ENCODE results near the gene TRMT2B. TPM values are rescaled to one million over a fixed set of nuclear protein-coding genes. Genes with fewer than 3 reads are reported as not detected.
"Not testable (repeated sequence)": the region's sequence is repeated elsewhere in the genome, so short reads cannot be mapped to it uniquely, and the experiment has no call there.

TRMT2B gene
- total RNA-seq, 1 donor from 2014 or later = 20.5 TPM

DNA sequence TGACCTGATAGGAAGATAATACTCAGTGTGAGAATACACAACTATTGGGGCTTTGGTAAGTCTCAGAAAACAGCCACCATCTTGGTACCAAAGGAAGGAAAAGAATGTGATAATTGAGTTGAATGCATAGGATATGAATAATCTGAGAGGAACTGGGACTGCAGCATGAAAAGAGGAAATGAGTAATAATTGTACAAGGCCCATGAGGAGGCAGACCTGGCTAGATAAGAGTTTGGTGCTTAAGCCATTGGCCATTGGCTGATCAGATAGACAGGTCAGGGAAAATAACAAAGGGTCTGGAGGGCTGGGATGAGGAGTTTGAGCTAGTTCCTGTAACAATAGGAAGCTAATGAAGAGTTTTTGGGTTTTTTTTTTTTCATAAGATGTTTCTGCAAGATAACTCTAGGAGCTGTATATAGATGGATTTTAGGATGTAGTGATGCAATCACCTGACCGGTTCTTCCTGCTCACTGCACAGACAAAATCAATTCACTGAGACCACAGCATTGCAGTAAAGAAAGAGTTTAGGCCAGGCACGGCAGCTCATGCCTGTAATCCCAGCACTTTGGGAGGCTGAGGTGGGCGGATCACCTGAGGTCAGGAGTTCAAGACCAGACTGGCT lies 5.3 kb upstream of the TRMT2B start:
- Mint-ChIP-seq H3K4me3 (ENCODE audit: low read depth) (no peak overlapping the region), H3K9me3 (ENCODE audit: low read depth) (peaks cover 19% of the 10 kb centered on the region)
- DNase-seq (ENCODE audit: low spot score, unreplicated experiment) = no peak

DNA sequence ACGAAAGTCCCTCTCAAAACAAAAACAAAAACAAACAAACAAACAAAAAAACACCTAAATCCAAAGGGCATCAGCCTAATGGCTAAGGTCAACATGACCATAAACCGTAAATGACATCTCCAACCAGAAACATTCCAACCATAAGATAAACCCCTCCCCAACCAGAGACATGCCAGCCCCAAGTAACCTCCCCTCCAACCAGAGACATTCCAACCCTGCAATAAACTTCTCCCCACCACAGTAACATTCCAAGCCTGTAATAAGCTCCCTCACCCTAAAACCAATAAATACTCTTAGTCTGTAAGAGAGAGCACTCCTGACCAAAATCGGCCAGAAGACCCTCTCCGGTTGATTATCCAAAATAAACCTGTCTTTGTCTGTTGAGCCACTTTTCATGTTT lies 4.6 kb upstream of the TRMT2B start:
- H3K9me3 Mint-ChIP-seq (ENCODE audit: low read depth) = peaks cover 22% of the 10 kb centered on the region
- H3K36me3 Mint-ChIP-seq (ENCODE audit: insufficient read depth); H3K4me3 Mint-ChIP-seq (ENCODE audit: low read depth); DNase-seq (ENCODE audit: low spot score, unreplicated experiment); H3K27me3 Mint-ChIP-seq; H3K27ac Mint-ChIP-seq; H3K4me1 Mint-ChIP-seq (ENCODE audit: low read depth): not testable (repeated sequence)

More for the DNA sequence above, 5.3 kb upstream of the TRMT2B start:
- H3K4me1 Mint-ChIP-seq (ENCODE audit: low read depth) = no peaks in the 10 kb centered on the region
- TF ChIP-seq, protein P1, sequence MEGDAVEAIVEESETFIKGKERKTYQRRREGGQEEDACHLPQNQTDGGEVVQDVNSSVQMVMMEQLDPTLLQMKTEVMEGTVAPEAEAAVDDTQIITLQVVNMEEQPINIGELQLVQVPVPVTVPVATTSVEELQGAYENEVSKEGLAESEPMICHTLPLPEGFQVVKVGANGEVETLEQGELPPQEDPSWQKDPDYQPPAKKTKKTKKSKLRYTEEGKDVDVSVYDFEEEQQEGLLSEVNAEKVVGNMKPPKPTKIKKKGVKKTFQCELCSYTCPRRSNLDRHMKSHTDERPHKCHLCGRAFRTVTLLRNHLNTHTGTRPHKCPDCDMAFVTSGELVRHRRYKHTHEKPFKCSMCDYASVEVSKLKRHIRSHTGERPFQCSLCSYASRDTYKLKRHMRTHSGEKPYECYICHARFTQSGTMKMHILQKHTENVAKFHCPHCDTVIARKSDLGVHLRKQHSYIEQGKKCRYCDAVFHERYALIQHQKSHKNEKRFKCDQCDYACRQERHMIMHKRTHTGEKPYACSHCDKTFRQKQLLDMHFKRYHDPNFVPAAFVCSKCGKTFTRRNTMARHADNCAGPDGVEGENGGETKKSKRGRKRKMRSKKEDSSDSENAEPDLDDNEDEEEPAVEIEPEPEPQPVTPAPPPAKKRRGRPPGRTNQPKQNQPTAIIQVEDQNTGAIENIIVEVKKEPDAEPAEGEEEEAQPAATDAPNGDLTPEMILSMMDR (IDR thresholded peaks at IDR 0.05; ENCODE audit: unreplicated experiment) = no peak
- peaks cover 1% of the 10 kb centered on the region for H3K36me3 Mint-ChIP-seq (ENCODE audit: insufficient read depth)
- no peaks in the 10 kb centered on the region for H3K27me3 Mint-ChIP-seq
- no peak overlapping the region for H3K27ac Mint-ChIP-seq

DNA sequence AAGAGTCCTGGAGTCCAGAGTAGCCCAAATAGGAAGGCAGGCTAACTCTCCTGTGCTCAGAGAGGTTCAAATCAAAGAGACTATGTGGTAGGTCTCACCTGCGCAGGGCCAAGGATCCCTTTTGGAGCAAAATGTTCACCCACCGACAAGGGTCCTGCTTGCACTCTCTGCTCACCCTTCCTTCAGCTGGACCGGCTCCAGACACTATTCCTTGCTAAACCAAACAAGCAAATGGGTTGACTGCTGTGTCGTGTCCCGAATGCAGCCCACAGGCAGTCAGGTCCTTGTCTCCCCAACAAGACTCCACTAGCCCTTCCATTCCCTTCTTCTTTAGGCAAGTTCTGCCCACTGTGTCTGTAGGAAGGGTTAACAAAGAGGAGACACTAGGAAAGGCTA lies 760 bp downstream of the TRMT2B start:
- DNase-seq (ENCODE audit: low spot score, unreplicated experiment) = no peak
- TF ChIP-seq, protein P1 (IDR thresholded peaks at IDR 0.05; ENCODE audit: unreplicated experiment) = no peak
- Mint-ChIP-seq H3K27me3 (no peaks in the 10 kb centered on the region), H3K27ac (peak overlapping the region; percentile 96), H3K36me3 (ENCODE audit: insufficient read depth) (peaks cover 3% of the 10 kb centered on the region), H3K9me3 (ENCODE audit: low read depth) (peaks cover 8% of the 10 kb centered on the region), H3K4me1 (ENCODE audit: low read depth) (no peaks in the 10 kb centered on the region), H3K4me3 (ENCODE audit: low read depth) (peak overlapping the region; percentile 90)

DNA sequence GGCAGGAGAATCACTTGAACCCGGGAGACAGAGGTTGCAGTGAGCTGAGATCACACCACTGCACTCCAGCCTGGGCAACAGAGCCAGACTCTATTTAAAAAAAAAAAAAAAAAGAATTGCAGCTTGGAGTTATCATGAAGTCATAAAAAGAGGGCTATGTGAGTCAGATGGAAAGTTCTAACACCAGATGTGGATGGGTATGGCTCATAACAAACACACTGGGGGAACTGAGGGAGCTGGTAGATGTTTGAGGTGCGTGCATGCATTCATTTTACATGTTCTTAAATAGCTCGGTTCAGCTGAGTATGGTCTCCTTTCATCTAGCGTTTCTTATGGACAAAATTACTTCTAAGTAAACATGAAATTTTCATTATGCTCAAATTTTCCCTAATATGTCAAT lies 11.7 kb downstream of the TRMT2B start:
- Mint-ChIP-seq H3K9me3 (ENCODE audit: low read depth) (peaks cover 12% of the 10 kb centered on the region), H3K27me3 (no peaks in the 10 kb centered on the region), H3K4me1 (ENCODE audit: low read depth) (no peaks in the 10 kb centered on the region), H3K36me3 (ENCODE audit: insufficient read depth) (peaks cover 14% of the 10 kb centered on the region), H3K4me3 (ENCODE audit: low read depth) (no peak overlapping the region), H3K27ac (no peak overlapping the region)
- TF ChIP-seq, protein P1 (IDR thresholded peaks at IDR 0.05; ENCODE audit: unreplicated experiment) = no peak
- DNase-seq (ENCODE audit: low spot score, unreplicated experiment) = no peak

DNA sequence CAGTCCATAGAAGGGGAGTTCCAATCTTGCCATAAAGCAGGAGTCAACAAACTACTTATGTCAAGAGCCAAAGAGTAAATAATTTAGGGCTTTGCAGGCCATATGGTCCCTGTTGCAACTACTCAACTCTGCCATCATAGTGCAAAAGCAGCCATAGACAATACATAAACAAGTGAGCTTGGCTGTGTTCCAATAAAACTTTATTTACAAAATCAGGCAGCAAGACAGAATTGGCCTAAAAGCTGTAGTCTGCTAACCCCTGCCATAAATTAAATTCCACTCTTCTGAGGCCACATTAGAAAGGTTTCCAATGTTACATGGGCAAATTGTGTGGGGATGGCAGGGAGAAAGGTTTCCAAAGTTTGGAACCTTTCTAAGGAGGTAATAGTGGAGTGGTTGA lies 14.7 kb downstream of the TRMT2B start:
- DNase-seq (ENCODE audit: low spot score, unreplicated experiment) = no peak
- TF ChIP-seq, protein P1 (IDR thresholded peaks at IDR 0.05; ENCODE audit: unreplicated experiment) = no peak
- H3K27me3 Mint-ChIP-seq = no peaks in the 10 kb centered on the region
- H3K4me3 Mint-ChIP-seq (ENCODE audit: low read depth) = no peak overlapping the region
- no peaks in the 10 kb centered on the region for H3K4me1 Mint-ChIP-seq (ENCODE audit: low read depth)
- H3K27ac Mint-ChIP-seq = no peak overlapping the region
- H3K36me3 Mint-ChIP-seq (ENCODE audit: insufficient read depth) = peaks cover 11% of the 10 kb centered on the region
- peaks cover 10% of the 10 kb centered on the region for H3K9me3 Mint-ChIP-seq (ENCODE audit: low read depth)

DNA sequence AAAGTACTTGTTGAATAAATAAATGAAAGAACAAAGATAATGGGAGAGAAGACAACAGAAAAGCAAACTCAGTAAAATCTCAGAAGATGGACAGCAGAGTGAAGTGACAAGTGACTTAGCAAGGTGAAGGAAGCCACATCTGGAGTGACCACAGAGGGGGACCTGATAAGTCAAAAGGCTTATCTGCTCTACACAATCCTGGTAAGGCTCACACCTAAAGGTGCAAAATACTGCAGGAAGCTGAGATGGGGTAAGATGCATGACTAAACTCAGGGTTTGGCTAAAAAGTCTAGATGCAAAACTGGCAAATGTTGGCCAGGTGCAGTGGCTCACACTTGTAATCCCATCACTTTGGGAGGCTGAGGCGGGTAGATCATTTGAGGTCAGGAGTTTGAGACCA lies 22.2 kb downstream of the TRMT2B start:
- Mint-ChIP-seq H3K27me3 (no peaks in the 10 kb centered on the region), H3K4me1 (ENCODE audit: low read depth) (no peaks in the 10 kb centered on the region), H3K36me3 (ENCODE audit: insufficient read depth) (peaks cover 21% of the 10 kb centered on the region), H3K9me3 (ENCODE audit: low read depth) (peaks cover 22% of the 10 kb centered on the region), H3K27ac (no peak overlapping the region), H3K4me3 (ENCODE audit: low read depth) (no peak overlapping the region)
- TF ChIP-seq, protein P1 (IDR thresholded peaks at IDR 0.05; ENCODE audit: unreplicated experiment) = no peak
- no peak for DNase-seq (ENCODE audit: low spot score, unreplicated experiment)
